ENCODE data around the gene OPA1. TPM values are rescaled to one million over a fixed set of nuclear protein-coding genes. Genes with fewer than 3 reads are reported as not detected.

OPA1 gene
- total and polyA plus RNA-seq, 2 of the 13 experiments (the other 11 are each of a cell fraction or from before 2014, with no cell fraction given), result 26.7 to 78.5 TPM

GRCh38 chr3:193732391-193732790 lies 139.4 kb downstream of the OPA1 start (continued):
- TF ChIP-seq HNRNPUL1 (IDR thresholded peaks at IDR 0.05; ENCODE audit: low read depth, low read length) (no peak), SMARCC2 (IDR thresholded peaks at IDR 0.05) (no peak), ESRRA (CRISPR knock-in tag; IDR thresholded peaks at IDR 0.05; ENCODE audit: low read depth) (peak; percentile 84), MYC (CRISPR knock-in tag; IDR thresholded peaks at IDR 0.05; ENCODE audit: borderline replicate concordance) (no peak), ZGPAT (CRISPR knock-in tag; IDR thresholded peaks at IDR 0.05) (0 out of 2 replicates have a peak, but pooled peaks have one; percentile 56), FOXM1 (CRISPR knock-in tag; IDR thresholded peaks at IDR 0.05) (no peak), ZNF24 (IDR thresholded peaks at IDR 0.05) (no peak), ZNF790 (CRISPR knock-in tag; IDR thresholded peaks at IDR 0.05; ENCODE audit: borderline replicate concordance) (no peak), ZNF329 (CRISPR knock-in tag; IDR thresholded peaks at IDR 0.05; ENCODE audit: low read depth) (no peak), PITX1 (CRISPR knock-in tag; IDR thresholded peaks at IDR 0.05) (no peak), PAWR (CRISPR knock-in tag; IDR thresholded peaks at IDR 0.05; ENCODE audit: borderline replicate concordance) (no peak), FIP1L1 (IDR thresholded peaks at IDR 0.05; ENCODE audit: borderline replicate concordance, insufficient read depth, low read depth, low read length) (no peak), PAF1 (CRISPR knock-in tag; IDR thresholded peaks at IDR 0.05) (no peak), ZNF792 (CRISPR knock-in tag; IDR thresholded peaks at IDR 0.05) (0 out of 2 replicates have a peak, but pooled peaks have one; percentile 30), THAP11 (CRISPR knock-in tag; IDR thresholded peaks at IDR 0.05) (no peak), SIN3A (IDR thresholded peaks at IDR 0.05; ENCODE audit: borderline replicate concordance, low read depth, low read length) (no peak), ZNF615 (CRISPR knock-in tag; IDR thresholded peaks at IDR 0.05; ENCODE audit: borderline replicate concordance) (no peak), PHB2 (IDR thresholded peaks at IDR 0.05; ENCODE audit: partially characterized antibody) (no peak), HOXA9 (CRISPR knock-in tag; IDR thresholded peaks at IDR 0.05; ENCODE audit: borderline replicate concordance) (no peak), SMARCE1 (IDR thresholded peaks at IDR 0.05; ENCODE audit: borderline replicate concordance) (no peak), ZNF546 (CRISPR knock-in tag; conservative IDR thresholded peaks at IDR 0.05) (no peak), SP5 (CRISPR knock-in tag; IDR thresholded peaks at IDR 0.05; ENCODE audit: borderline replicate concordance, low read depth) (no peak), MTA1 (CRISPR knock-in tag; IDR thresholded peaks at IDR 0.05; ENCODE audit: borderline replicate concordance) (no peak), SAP130 (CRISPR knock-in tag; IDR thresholded peaks at IDR 0.05; ENCODE audit: low read depth) (peak; percentile 75), CBX1 (IDR thresholded peaks at IDR 0.05; ENCODE audit: low read depth) (no peak), NFYC (CRISPR knock-in tag; IDR thresholded peaks at IDR 0.05) (no peak)
- TF ChIP-seq, protein P1, sequence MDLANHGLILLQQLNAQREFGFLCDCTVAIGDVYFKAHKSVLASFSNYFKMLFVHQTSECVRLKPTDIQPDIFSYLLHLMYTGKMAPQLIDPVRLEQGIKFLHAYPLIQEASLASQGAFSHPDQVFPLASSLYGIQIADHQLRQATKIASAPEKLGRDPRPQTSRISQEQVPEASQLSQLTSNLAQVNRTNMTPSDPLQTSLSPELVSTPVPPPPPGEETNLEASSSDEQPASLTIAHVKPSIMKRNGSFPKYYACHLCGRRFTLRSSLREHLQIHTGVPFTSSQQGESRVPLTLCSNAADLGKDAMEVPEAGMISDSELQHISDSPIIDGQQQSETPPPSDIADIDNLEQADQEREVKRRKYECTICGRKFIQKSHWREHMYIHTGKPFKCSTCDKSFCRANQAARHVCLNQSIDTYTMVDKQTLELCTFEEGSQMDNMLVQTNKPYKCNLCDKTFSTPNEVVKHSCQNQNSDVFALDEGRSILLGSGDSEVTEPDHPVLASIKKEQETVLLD (CRISPR knock-in tag; IDR thresholded peaks at IDR 0.05; ENCODE audit: low read depth), result no peak
- TF ChIP-seq, protein P2, sequence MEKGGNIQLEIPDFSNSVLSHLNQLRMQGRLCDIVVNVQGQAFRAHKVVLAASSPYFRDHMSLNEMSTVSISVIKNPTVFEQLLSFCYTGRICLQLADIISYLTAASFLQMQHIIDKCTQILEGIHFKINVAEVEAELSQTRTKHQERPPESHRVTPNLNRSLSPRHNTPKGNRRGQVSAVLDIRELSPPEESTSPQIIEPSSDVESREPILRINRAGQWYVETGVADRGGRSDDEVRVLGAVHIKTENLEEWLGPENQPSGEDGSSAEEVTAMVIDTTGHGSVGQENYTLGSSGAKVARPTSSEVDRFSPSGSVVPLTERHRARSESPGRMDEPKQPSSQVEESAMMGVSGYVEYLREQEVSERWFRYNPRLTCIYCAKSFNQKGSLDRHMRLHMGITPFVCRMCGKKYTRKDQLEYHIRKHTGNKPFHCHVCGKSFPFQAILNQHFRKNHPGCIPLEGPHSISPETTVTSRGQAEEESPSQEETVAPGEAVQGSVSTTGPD (CRISPR knock-in tag; IDR thresholded peaks at IDR 0.05), result no peak
- TF ChIP-seq, protein P3, sequence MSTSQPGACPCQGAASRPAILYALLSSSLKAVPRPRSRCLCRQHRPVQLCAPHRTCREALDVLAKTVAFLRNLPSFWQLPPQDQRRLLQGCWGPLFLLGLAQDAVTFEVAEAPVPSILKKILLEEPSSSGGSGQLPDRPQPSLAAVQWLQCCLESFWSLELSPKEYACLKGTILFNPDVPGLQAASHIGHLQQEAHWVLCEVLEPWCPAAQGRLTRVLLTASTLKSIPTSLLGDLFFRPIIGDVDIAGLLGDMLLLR (CRISPR knock-in tag; IDR thresholded peaks at IDR 0.05), result no peak
